Left ventricle myocardium inferior (tissue), 1 donor: ENCODE measurements around the gene PHF13. TPM values are rescaled to one million over a fixed set of nuclear protein-coding genes. Genes with fewer than 3 reads are reported as not detected.

ENCODE experiments used
- DNase-seq: peaks from one replicate; pipeline ENCODE4 v3.0.0-alpha.2; 2020
- H3K27ac ChIP-seq: fragments of 200-600 bp; replicated peaks from 2 replicates; pipeline ENCODE4 v1.8.0; 2021
- H3K27me3 ChIP-seq: fragments of 200-600 bp; 2 replicates; pipeline ENCODE4 v1.8.0; 2021; ENCODE audit warnings: low read depth
- H3K36me3 ChIP-seq: fragments of 200-600 bp; 2 replicates; pipeline ENCODE4 v1.8.0; 2021
- H3K4me1 ChIP-seq: fragments of 200-600 bp; 2 replicates; pipeline ENCODE4 v1.8.0; 2021
- H3K4me3 ChIP-seq: fragments of 200-600 bp; 2 replicates; pipeline ENCODE4 v1.8.0; 2021; ENCODE audit warnings: mild to moderate bottlenecking, moderate library complexity
- H3K9me3 ChIP-seq: fragments of 200-600 bp; replicated peaks from 2 replicates; pipeline ENCODE4 v1.8.0; 2021
- intact Hi-C: fragments of 100-400 bp; cut with micrococcal nuclease; formaldehyde crosslinking; loops from one replicate; pipeline ENCODE4 v1.11.0; 2022
- total RNA-seq: library from RNA; stranded (reverse); fragmentation: NEBNext Ultra II Directional; extraction: Animal tissue kit (Norgen Biotek cat#: 25700); gene quantifications from one replicate; pipeline ENCODE4 v1.2.1, GENCODE V29; 2021
- TF ChIP-seq, protein P1 (sequence below): fragments of 200-600 bp; IDR thresholded peaks from 2 replicates; pipeline ENCODE4 v1.8.0; 2021; ENCODE audit warnings: antibody characterized with exemption, mild to moderate bottlenecking, borderline replicate concordance
- donor health status: DM: no; HTN: yes; CAD: no; lungs with severe emphysema.

PHF13 gene
- total RNA-seq, 1 donor from 2014 or later, result 6.8 TPM

DNA sequence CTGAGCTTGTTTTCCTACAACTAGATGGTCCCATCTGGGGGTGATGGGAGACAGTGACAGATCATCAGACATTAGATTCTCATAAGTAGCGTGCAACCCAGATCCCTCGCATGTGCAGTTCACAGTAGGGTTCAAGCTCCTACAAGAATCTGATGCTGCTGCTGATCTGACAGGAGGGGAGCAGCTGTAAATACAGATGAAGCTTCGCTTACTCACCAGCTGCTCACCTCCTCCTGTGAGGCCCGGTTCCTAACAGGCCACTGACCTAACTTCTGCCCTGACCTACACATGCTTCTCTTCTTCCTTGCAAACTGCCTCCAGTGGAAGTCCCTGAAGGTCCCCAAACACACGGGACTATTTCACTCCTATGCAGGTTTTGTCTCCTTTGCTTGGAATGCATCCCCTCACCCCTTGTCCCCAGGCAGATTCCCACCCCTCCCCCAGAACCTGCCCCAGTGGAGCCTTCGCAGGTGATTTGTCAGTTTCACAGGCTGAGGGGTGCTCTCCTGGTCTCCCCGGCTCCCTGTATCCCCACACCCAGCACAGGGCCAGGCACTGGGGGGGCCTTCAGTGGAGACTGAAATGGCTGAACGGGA lies 39.4 kb upstream of the PHF13 start:
- no peak overlapping the region for H3K27ac ChIP-seq
- TF ChIP-seq, protein P1, sequence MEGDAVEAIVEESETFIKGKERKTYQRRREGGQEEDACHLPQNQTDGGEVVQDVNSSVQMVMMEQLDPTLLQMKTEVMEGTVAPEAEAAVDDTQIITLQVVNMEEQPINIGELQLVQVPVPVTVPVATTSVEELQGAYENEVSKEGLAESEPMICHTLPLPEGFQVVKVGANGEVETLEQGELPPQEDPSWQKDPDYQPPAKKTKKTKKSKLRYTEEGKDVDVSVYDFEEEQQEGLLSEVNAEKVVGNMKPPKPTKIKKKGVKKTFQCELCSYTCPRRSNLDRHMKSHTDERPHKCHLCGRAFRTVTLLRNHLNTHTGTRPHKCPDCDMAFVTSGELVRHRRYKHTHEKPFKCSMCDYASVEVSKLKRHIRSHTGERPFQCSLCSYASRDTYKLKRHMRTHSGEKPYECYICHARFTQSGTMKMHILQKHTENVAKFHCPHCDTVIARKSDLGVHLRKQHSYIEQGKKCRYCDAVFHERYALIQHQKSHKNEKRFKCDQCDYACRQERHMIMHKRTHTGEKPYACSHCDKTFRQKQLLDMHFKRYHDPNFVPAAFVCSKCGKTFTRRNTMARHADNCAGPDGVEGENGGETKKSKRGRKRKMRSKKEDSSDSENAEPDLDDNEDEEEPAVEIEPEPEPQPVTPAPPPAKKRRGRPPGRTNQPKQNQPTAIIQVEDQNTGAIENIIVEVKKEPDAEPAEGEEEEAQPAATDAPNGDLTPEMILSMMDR, result no peak
- intact Hi-C loops, result no loop called here

DNA sequence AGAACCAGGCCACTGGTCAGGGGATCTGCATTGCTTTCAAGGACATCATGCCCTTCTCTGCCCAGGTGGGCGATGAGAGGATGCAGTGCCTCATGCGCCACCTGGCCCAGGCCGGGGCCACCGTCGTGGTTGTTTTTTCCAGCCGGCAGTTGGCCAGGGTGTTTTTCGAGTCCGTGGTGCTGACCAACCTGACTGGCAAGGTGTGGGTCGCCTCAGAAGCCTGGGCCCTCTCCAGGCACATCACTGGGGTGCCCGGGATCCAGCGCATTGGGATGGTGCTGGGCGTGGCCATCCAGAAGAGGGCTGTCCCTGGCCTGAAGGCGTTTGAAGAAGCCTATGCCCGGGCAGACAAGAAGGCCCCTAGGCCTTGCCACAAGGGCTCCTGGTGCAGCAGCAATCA lies 38.7 kb upstream of the PHF13 start:
- Histone ChIP-seq H3K4me1 (peaks cover 20% of the 10 kb centered on the region), H3K36me3 (no peaks in the 10 kb centered on the region), H3K27me3 (no peaks in the 10 kb centered on the region), H3K9me3 (no peaks in the 10 kb centered on the region), H3K4me3 (no peak overlapping the region), H3K27ac (no peak overlapping the region)
- intact Hi-C loops, result no loop called here
- DNase-seq, result no peak
- TF ChIP-seq, protein P1, result no peak

More for the DNA sequence above, 39.4 kb upstream of the PHF13 start:
- H3K36me3 ChIP-seq, result no peaks in the 10 kb centered on the region
- DNase-seq, result no peak
- no peak overlapping the region for H3K4me3 ChIP-seq
- no peaks in the 10 kb centered on the region for H3K27me3 ChIP-seq
- peaks cover 15% of the 10 kb centered on the region for H3K4me1 ChIP-seq
- no peaks in the 10 kb centered on the region for H3K9me3 ChIP-seq

DNA sequence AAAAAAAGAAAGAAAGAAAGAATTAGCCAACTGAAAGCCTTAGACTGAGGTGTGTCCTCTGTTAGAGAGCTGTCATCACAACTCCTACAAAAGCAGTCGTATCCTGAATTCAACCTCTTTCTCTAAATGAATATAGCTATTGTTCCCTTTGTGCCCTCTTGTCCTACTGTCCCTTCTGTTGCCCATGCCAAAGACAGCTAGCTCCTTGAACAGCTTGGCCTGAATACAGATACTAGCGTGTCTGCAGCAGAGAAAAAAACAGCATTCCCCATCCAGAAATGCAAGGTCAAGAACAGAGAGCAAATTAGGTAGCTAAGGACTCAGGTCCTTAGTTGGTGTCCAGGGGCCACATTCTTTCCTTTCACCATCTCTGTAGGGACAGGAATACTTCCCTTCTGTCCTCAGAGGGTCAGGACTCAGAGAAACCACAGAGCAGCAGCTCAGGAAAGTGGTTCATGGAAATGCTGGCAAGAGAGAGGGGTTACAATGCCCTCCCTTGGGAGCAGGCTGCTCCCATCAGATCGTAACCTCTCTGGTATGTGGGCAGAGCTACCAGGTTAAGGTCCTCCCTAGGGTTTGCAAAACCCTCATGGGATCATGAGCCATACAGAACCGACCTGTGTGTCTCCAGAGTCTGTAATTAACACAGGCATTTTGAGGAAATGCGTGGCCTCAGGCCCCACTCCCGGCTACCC lies 35.6 kb upstream of the PHF13 start:
- peaks cover 51% of the 10 kb centered on the region for H3K4me1 ChIP-seq
- H3K27me3 ChIP-seq, result no peaks in the 10 kb centered on the region
- TF ChIP-seq, protein P1, result no peak
- no peak for DNase-seq
- intact Hi-C loops, result no loop called here
- H3K4me3 ChIP-seq, result no peak overlapping the region
- H3K27ac ChIP-seq, result peak overlapping the region; percentile 93
- no peaks in the 10 kb centered on the region for H3K9me3 ChIP-seq
- H3K36me3 ChIP-seq, result no peaks in the 10 kb centered on the region

DNA sequence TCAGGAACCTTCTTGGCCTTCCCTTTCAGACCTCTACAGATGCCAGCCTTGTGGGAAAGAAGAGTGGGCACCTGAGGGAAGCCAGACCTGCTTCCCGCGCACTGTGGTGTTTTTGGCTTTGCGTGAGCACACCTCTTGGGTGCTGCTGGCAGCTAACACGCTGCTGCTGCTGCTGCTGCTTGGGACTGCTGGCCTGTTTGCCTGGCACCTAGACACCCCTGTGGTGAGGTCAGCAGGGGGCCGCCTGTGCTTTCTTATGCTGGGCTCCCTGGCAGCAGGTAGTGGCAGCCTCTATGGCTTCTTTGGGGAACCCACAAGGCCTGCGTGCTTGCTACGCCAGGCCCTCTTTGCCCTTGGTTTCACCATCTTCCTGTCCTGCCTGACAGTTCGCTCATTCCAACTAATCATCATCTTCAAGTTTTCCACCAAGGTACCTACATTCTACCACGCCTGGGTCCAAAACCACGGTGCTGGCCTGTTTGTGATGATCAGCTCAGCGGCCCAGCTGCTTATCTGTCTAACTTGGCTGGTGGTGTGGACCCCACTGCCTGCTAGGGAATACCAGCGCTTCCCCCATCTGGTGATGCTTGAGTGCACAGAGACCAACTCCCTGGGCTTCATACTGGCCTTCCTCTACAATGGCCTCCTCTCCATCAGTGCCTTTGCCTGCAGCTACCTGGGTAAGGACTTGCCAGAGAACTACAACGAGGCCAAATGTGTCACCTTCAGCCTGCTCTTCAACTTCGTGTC lies 34.7 kb upstream of the PHF13 start:
- TF ChIP-seq, protein P1, result no peak
- Histone ChIP-seq H3K36me3 (no peaks in the 10 kb centered on the region), H3K27ac (peak overlapping the region; percentile 93), H3K27me3 (no peaks in the 10 kb centered on the region), H3K9me3 (no peaks in the 10 kb centered on the region), H3K4me1 (peaks cover 52% of the 10 kb centered on the region), H3K4me3 (peak overlapping the region; percentile 96)
- DNase-seq, result no peak
- intact Hi-C loops, result no loop called here

DNA sequence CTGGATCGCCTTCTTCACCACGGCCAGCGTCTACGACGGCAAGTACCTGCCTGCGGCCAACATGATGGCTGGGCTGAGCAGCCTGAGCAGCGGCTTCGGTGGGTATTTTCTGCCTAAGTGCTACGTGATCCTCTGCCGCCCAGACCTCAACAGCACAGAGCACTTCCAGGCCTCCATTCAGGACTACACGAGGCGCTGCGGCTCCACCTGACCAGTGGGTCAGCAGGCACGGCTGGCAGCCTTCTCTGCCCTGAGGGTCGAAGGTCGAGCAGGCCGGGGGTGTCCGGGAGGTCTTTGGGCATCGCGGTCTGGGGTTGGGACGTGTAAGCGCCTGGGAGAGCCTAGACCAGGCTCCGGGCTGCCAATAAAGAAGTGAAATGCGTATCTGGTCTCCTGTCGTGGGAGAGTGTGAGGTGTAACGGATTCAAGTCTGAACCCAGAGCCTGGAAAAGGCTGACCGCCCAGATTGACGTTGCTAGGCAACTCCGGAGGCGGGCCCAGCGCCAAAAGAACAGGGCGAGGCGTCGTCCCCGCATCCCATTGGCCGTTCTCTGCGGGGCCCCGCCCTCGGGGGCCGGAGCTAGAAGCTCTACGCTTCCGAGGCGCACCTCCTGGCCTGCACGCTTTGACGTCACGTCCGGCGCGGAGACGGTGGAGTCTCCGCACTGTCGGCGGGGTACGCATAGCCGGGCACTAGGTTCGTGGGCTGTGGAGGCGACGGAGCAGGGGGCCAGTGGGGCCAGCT lies 34.0 kb upstream of the PHF13 start, which contains the start of gene ZBTB48:
Gene ZBTB48 (plus strand): TSS at position 621 of the 745 bp plus-strand sequence. CDS start 616 bp downstream, outside the sequence.
- intact Hi-C loops, result no loop called here

More for the DNA sequence above, 34.0 kb upstream of the PHF13 start, which contains the start of gene ZBTB48:
- Histone ChIP-seq H3K4me1 (peaks cover 60% of the 10 kb centered on the region), H3K9me3 (no peaks in the 10 kb centered on the region), H3K27ac (peak within 1 kb of the TSS; percentile 93), H3K4me3 (peak within 1 kb of the TSS; percentile 96), H3K27me3 (no peaks in the 10 kb centered on the region), H3K36me3 (no peaks in the 10 kb centered on the region)
- TF ChIP-seq, protein P1, result no peak
- DNase-seq, result peak; percentile 100
